Skin epidermis (tissue), 12 donors: Measurements from ENCODE around the gene KCNQ1.

Source experiments
- H3K27ac ChIP-seq, 21 experiments: fragments of 200-600 bp; sonication (generic) in 11 of 21; one replicate each; pipeline ENCODE4 v1.5.0; 2020; ENCODE audit warnings: mild to moderate bottlenecking in 3 of 21, inconsistent platforms in 2 of 21, moderate library complexity in 2 of 21
- H3K4me3 ChIP-seq, 7 experiments: fragments of 200-600 bp; sonication (generic) in 2 of 7; one replicate each; pipeline ENCODE4 v1.5.0; 2020; ENCODE audit warnings: inconsistent platforms in 2 of 7, mild to moderate bottlenecking in 2 of 7, moderate library complexity in 1 of 7

The KCNQ1 gene

GRCh38 chr11:2681408-2682145, 236.8 kb downstream of the KCNQ1 start:
- no peak overlapping the region for H3K27ac ChIP-seq

GRCh38 chr11:2683806-2684205, 239.0 kb downstream of the KCNQ1 start:
- H3K27ac ChIP-seq, result no peak overlapping the region
- H3K4me3 ChIP-seq, result no peak overlapping the region

More at GRCh38 chr11:2681408-2682145, 236.8 kb downstream of the KCNQ1 start:
- no peak overlapping the region for H3K4me3 ChIP-seq

GRCh38 chr11:2684581-2684980, 239.8 kb downstream of the KCNQ1 start:
- H3K27ac ChIP-seq, result no peak overlapping the region
- no peak overlapping the region for H3K4me3 ChIP-seq

GRCh38 chr11:2685051-2685450, 240.2 kb downstream of the KCNQ1 start:
- H3K4me3 ChIP-seq, result no peak overlapping the region
- H3K27ac ChIP-seq, result no peak overlapping the region

GRCh38 chr11:2685566-2686359, 241.0 kb downstream of the KCNQ1 start:
- no peak overlapping the region for H3K27ac ChIP-seq
- H3K4me3 ChIP-seq, result no peak overlapping the region

GRCh38 chr11:2686360-2687222, 241.8 kb downstream of the KCNQ1 start:
- Histone ChIP-seq H3K4me3 (no peak overlapping the region), H3K27ac (no peak overlapping the region)

GRCh38 chr11:2687223-2687530, 242.4 kb downstream of the KCNQ1 start:
- no peak overlapping the region for H3K4me3 ChIP-seq
- no peak overlapping the region for H3K27ac ChIP-seq

- Histone ChIP-seq H3K27ac (peak overlapping the region in 1 of 21 experiments; percentile 2), H3K4me3 (no peak overlapping the region)
These were observed 243.0 kb downstream of the KCNQ1 start for GRCh38 chr11:2687782-2688191.

GRCh38 chr11:2688381-2689231, 243.8 kb downstream of the KCNQ1 start:
- Histone ChIP-seq H3K27ac (no peak overlapping the region), H3K4me3 (no peak overlapping the region)

- Histone ChIP-seq H3K4me3 (no peak overlapping the region), H3K27ac (no peak overlapping the region)
These were observed 245.1 kb downstream of the KCNQ1 start for GRCh38 chr11:2689651-2690575.

GRCh38 chr11:2690596-2691354, 246.0 kb downstream of the KCNQ1 start:
- no peak overlapping the region for H3K4me3 ChIP-seq
- H3K27ac ChIP-seq, result no peak overlapping the region

GRCh38 chr11:2691355-2691761, 246.6 kb downstream of the KCNQ1 start:
- Histone ChIP-seq H3K27ac (no peak overlapping the region), H3K4me3 (no peak overlapping the region)

- no peak overlapping the region for H3K4me3 ChIP-seq
- H3K27ac ChIP-seq, result no peak overlapping the region
These were observed 247.4 kb downstream of the KCNQ1 start for GRCh38 chr11:2691991-2692875.

- Histone ChIP-seq H3K4me3 (no peak overlapping the region), H3K27ac (no peak overlapping the region)
These were observed 248.8 kb downstream of the KCNQ1 start for GRCh38 chr11:2693271-2694261.

- no peak overlapping the region for H3K27ac ChIP-seq
- no peak overlapping the region for H3K4me3 ChIP-seq
These were observed 249.7 kb downstream of the KCNQ1 start for GRCh38 chr11:2694495-2694894.
